KG1 (cell line): ENCODE measurements around the gene CFAP161.

Source experiments
- DNase-seq: peaks from one replicate; lab custom pipeline; 2025; lab: John Stamatoyannopoulos, UW

CFAP161 gene

DNA sequence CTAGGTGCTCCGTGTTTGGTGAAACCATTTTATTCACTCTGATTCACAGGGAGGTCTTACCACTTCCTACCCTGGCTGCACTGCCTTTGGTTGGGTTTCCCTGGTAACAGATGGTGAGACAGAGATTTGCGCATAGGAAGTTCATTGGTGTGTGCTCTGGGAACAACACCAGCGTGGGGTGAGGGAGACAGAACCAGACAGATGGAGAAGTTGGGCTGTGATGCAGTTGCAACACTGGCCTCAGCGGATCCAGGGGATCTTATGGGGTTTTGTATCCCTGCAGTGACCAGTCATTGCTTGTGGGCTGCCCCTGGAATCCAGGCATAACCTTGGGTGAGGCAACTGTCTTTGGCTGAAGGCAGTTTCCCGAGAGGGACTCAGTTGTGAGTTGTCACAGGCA, 50.1 kb downstream of the CFAP161 start:
- DNase-seq: no peak

DNA sequence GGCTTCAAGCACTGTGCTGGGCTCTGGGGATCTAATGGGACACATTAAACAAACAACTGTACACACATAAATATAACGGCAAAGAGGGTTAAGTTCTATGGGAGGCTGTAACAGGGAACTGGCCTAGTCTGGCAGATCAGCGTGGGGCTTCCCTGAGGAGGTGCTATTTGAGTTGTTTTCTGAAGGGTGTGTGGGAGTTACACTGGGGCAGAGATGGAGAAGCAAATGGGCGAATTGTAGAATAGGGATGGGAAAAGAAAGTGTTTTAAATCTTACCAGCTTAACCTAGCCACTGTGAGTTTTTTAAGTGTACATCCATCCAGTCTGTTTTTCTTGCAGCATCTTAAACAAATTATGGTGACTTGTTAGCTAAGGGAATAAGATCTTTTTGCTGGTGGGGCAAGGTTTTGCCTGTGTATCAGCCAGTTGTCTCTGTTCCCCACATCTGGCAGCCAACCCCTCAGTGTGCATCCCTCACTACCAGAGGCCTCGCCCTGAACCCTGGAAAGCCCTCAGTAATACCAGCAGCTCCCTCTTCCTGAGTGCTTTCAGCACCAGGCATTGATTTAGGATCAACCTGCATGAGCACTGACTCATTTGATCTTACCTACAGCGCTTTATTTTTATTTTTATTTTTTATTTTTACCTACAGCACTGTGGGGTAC, 51.7 kb downstream of the CFAP161 start:
- no peak for DNase-seq

DNA sequence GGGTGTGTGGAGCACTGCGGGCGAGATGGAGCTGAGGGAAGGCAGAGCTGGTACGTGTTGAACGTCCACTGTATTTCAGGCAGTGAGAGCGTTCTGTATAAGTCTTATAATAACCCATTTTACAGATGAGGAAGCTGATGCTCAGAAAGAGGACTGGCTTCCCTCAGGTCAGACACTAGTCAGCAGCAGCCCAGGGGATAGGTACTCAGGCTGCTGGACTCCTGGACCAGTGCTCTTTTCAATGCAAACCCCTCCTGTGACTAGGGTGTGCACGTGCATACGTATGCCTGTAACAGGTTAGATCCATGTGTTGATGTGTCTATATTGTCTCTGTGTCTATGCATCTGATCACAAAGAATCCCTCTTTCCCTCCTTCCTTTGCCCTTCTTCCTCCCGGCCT, 54.3 kb downstream of the CFAP161 start:
- DNase-seq: no peak

DNA sequence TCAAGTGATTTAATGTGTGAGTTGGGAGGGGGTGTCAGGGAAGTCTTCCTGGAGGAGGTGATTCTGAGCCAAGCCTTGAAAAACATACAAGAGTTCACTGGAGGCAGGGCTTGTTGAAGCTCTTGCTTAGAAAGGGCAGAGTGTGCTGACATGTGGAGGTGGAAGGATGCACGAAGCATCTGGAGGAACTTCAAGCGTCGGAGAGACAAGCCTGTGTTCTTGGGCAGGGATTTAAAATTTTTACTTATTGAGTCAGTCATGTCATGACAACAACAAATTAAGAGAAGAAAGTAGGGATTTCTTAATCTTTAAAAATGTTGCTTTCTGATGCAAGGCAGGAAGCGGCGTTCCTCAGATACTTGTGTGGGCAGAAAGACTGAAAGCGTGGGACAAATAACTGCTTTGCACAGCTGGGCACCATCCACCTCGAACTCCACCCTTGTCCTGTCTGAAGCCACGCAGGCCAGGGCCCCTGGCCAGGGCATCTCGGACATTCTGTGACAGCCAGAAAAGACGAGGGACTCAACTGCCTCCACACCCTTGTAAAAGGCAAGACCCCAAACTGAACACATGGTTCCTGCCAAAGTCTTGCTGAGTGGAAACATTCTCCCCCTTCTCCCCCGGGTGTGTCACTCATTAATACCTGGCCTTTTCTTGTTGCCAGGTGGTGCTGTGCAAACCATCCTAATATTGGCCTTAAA, 55.7 kb downstream of the CFAP161 start:
- no peak for DNase-seq

DNA sequence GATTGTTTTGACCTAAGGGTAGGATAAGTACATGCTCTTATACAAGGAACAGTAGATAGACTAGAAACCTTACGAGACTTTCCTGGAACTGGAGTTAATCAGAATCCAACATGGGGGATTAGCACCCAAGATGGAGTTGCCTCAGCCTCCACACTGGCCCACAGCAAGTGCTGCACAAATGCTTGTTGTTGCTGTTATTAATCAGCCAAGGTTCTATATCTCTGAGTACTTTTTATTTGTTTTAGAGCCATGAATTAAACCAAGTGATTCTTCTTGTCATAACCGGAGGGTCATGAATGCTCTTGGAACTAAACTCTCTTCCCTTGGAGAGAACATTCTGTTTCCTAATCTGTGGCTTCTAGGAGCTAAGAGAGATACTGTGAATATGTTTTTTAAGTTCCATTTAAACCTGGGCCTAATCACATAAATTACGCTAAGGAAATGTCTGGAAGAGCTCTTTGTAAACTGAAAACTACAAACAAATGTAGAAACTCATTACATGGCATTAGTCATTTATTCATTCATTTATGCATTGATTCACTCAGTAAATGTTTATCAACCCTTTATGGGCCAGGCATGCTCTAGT, 56.9 kb downstream of the CFAP161 start:
- DNase-seq: no peak

DNA sequence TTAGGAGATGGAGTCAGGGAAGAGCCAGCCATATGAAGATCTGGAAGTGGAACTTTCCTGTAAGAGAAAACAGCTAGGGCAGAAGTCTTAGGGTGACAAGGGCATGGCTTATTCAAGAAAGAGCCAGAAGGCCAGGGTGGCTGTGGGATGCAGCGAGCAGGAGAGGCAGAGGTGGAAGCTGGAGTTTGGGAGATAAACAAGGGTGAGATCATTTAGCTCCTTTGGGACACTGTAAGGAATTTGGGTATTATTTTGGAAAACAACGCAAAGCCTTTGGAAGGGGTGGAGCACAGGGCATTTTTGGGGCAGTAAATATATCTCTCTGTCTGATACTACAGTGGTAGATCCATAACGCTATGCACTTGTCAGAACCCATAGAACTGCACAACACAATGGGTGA, 57.6 kb downstream of the CFAP161 start:
- DNase-seq: no peak

DNA sequence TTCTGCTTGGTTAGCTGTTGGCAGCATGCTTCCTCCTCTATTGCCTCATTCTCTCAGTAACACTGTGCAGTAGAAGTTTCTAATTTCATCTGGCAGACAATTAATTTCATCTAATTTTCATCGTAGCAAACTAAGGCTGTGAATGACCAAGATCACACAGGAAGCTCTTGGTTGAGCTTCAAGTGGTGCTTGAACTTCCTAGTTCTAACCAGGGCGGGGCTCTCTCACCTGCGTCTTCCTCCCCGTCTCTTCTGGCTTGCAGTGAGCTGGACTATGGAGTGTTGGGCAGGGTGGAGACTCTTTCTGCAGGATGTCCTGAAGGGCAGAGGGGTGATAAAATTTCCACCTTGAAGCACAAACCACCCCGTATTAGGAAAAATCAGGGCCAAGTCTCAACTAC, 60.7 kb downstream of the CFAP161 start:
- DNase-seq: no peak

DNA sequence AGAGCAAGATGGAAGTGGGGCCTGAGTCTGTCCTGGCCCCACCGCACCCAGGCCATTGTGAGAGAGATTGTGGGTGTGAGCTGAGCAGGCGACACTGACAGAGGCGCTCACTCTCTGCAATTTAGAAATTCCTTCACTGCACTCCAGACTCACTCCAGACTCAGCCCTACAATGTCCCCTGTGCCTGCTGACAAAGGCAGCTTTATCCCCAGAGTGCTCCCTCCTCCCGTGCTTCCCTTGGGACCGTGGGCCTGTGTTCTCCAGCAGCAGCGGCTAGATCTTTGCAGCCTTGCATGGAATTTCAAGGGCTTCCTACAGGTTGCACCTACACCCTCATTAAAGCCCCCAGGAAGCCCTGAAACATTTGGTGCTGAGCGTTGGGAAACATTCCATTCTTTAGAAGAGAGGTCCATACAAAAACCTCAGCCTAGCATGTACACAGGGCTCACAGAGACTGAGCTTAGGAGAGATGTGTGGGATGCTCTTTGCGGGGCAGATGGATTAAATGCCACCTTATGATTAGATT, 61.3 kb downstream of the CFAP161 start:
- no peak for DNase-seq

DNA sequence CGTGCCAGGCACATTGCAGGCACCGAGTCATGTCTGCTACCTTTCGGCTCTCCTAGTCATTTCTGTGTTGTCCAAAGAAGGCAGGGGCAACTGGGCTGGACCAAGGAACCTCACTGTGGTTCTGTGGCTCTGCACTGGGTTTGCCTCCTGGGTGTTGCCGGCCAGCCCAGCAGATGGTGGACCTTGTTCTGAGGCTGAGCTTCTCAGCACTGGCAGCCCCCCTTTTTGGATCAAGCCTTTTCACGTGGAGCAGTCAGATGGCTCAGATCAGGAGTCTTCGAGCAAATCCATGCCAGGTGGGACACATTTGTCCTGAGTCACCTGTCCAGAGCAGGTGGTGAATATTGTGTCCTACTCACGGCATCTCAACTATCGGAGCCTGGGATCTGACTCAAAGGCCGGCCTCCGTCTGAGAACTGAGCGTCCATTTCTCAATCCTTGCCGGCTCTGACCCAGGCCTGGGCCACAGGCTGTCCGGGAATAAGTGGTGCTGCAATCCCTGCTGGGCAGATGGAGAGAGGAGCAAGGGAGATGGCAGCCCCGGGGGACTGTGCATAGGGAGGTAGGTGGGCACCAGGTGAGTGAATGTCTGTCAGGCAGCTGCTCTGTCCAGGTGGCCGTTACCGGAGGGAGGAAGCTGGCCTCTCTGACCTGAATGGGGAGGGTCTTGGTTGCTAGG, 62.6 kb downstream of the CFAP161 start, which contains the start of gene IL16:
TSS of gene IL16 (plus strand) at position 304 of the 679 bp plus-strand sequence. CDS start 28,521 bp downstream, outside the sequence.
- no peak for DNase-seq

DNA sequence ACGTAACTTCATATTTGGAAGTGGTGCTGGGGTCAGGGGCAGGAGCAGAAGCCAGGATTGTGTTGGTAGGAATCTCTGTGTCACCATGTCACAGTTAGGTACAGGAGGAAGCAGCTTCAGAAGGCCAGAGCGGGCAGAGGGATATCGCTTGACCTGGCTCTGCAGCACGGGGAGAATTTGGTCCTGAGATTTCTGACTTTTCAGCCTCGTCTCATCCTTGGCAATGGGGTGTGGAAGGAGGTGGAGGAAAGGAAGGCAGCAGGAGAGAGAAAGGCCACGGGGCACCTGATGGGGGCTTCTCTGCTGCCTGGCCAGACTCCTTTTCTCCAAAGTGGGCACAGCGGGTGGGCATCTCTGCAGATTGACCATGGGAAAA, 63.2 kb downstream of the CFAP161 start:
- DNase-seq: no peak

DNA sequence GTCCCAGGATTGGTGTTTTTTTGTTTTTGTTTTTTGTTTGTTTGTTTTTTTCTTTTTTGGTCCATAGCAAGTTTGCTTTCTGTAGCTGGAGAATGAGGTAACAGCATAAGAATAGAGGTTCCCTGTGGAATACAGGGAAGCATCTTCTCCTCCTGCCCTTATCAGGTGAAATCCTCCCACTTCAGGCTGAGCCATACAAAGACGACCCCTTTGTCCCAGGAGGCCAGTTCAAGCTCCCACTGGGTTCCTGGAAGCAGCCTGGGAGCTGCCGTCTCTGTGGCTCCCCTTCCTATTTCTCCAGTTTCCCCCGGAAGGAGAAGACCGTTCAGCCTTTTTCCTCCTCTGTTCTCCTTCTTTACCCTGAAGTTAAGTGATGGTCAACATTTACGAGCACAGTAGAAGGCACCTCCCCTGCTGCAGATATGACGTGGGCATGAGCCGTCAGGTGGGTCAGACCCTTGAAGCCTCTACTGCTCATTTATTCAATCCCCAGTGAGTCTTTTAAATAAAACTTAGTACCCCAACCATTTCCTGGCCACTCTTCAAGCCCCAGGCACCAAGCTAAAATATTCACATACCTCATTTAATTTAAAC, 63.7 kb downstream of the CFAP161 start:
- no peak for DNase-seq
